GM18867 (cell line): ENCODE data around the gene HOXB3.

Source experiments
- ATAC-seq: cut with Tn5 transposase; IDR thresholded peaks from one replicate; pipeline ENCODE4 v1.9.1; 2021; ENCODE audit warnings: mild to moderate bottlenecking, moderate library complexity; ENCODE audit not compliant: unreplicated experiment

The HOXB3 gene

DNA sequence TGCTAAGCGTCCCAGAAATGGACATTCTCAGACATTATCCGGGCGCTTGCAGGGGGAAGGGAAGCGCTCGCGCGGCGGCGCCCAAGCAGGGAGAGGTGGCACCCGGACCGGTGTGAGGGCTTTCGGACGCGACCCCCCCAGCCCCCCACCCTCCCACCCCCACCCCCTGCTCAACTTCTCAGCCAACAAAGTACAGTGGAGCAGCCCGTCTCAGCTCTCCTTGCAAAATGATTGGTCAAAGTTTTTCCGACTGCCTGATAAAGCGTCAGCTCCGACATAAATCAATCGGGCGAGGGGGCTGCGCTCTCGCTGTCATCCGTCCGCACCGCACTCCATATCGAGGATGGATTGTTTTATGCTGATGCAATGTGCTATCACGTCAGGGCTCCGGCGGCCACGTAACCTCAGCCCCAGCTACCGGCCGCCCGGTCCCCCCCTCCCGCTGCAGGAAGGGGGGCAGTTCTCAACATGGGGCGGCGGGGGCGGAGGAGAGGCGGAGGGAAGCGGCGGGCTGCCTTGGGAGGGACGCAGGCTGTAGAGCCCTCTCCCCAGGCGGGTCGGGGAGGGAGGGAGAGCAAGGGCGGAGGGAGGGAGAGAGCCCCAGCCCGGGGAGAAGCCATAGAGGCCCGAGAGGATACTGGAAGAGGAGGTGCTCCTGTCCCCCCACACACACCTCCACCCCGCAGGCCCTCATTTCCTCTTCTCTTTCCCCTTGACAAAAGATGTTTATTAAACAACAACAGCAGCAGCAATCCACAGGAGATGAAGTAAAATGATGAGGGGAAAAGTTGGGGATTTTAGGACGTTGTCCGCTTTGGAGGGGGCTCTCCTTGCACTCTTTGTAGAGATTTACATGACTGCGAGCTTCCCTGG, 36.4 kb upstream of the HOXB3 start, which contains the start of gene HOXB9:
HOXB9 (minus strand) TSS at position 114 of the 873 bp plus-strand sequence; CDS start at position 25, 89 bp downstream.
- no peak for ATAC-seq

- peak; percentile 54 for ATAC-seq
Observed at GRCh38 chr17:48625495-48626244, 35.6 kb upstream of the HOXB3 start.

- ATAC-seq = no peak
Observed at GRCh38 chr17:48624544-48625494, 34.8 kb upstream of the HOXB3 start.

DNA sequence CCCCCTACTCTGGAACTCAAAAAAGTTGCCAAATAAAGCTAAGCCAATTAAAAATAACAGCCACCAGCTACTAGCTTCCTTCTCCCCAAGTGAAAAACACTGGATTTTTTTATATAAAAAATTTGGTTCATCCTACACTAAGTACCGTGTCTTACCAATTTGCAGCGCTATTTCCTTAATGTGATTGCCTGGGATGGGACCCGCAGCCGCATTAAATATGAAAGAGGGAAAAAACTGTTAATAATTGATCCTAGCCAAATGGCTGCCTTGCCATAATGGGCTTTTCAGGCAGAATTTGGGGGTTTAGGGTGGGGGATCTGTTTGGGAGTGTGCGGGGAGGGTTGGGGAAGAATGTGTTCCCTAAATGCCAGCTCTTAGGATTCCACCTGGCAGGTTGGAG, 34.1 kb upstream of the HOXB3 start:
- no peak for ATAC-seq

DNA sequence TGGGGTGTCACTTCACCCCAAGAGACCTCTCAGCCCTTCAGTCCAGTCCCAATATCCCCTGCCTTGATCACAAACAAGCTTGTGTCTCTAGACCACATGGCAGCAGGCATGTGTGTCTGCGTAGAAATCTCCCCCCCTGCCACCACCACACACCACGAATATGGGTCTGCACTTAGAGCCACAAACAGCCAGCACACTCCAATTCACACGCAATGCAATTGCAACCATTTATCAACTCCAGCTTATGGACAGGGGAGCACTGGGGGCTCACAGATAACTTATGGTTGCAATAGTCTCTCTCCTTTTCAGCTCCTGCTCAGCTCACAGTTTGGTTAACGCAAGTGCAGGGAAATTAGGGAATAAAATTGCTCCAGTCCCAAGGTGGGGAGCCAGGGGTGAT, 33.5 kb upstream of the HOXB3 start:
- ATAC-seq = no peak

DNA sequence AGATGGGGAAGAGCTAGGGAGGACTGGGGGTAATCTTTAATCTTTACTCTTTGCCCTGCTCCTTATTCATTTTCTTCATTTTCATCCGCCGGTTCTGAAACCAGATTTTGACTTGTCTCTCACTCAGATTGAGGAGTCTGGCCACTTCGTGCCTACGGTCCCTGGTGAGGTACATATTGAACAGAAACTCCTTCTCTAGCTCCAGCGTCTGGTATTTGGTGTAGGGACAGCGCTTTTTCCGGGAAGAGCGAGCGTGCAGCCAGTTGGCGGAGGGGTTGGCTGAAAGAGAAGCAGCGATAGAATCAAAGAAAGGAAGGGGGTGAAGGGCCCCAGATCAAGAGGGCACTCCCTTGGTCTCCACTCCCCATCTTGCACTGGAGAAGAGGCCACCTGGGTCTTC, 32.8 kb upstream of the HOXB3 start:
- no peak for ATAC-seq

- ATAC-seq = no peak
Observed at GRCh38 chr17:48621410-48622392, 31.7 kb upstream of the HOXB3 start.

DNA sequence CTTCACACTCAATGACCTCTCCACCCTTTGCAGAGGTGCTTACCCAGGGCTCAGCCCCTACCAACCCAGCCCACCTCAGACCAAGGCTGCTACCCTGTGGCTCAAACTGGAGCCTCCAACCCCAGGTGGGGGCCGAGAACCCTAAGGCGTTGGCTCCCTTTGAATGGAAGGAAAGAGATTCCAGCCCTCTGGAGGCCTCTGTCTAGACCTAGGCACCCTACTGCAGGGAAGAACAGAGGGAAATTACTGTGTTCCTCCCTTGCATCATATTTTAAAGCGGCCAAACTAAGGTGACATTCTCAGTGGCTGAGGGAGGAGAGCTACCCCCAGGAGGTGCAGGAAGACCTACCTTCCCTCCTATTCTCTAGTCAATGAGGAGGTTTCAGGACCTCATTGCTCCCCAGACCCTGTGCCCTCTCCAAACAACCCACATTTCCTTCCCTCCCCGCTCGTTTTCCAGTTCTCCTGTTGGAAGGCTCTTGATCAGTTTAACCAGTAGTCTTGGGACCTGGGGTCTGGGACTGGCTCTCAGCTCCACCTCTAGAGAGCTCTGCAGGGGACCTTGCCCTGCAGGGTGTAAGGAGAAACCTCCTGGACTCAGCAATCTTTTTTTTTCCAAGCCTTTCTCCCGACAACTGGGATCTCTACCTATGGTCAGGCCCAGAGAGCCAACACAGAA, 30.6 kb upstream of the HOXB3 start:
- no peak for ATAC-seq

DNA sequence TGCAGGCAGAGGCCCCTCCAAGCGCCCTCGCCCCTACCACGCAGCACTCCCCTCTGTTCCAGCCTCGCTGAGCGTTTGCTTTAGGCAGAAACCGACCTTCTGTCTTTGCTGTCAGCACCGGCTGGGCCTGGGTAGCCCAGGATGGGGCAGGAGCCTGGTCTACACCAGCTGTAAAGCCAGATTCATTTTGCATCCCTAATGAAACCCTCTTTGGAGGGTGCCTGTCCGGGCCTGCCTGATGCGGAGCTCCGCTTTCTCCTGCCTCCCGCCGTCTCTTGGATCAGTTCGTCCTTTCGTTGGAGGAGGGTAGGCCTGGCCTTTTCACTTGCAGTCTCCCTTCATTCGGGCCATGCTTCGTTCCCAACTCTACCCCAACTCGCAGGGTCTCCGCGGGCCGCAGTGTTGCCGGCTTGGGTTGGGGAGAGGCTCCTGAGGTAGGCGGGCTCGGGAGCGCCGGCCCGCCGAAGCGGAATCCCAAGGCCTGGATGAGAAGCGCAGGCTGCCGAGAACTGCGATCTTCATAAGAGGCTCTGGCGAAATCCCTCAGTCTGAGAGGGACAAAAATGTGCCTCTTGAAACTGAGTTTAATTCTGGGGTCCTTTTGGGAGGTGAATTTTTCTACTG, 29.9 kb upstream of the HOXB3 start:
- ATAC-seq = no peak

- no peak for ATAC-seq
Observed at GRCh38 chr17:48618256-48618896, 28.3 kb upstream of the HOXB3 start.

DNA sequence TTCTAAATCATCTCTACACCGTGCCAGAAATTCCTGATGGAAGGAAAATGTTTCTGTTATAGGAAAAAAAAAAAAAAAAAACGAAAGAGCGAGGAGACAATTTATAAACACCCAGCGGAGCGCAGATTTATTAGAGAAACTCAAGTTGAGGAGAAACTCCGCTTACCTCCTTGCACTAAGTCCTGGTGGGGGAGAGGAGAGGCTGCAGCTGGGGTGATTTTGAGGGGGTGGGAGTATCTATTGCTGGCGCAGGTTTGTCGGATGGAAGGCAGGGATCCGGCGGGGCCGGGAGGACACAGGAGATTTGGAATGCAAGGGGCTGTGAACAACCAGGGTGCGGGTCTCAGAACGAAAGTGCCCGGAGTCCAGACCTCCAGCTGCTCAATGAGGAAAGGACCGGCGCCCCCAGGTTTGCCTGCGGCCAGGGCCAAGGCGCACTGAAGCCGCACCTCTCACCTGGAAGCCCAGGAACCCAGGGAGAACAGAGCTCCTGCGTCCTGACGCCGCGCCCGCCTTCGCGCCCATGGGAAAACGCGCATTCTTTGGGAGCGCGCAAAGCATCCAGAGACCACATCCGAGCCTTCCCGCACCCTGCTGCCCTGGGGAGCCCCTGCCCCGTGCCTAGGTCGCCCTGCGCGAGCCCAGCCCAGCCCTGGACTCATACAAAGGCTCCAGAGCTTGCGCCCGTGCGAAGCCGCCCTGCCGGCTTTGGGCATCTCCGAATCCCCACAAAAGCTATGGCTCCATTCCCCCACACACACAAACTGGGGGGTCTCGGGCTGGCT, 27.6 kb upstream of the HOXB3 start:
- ATAC-seq = no peak

GRCh38 chr17:48616717-48617470, 26.9 kb upstream of the HOXB3 start:
- ATAC-seq = no peak

DNA sequence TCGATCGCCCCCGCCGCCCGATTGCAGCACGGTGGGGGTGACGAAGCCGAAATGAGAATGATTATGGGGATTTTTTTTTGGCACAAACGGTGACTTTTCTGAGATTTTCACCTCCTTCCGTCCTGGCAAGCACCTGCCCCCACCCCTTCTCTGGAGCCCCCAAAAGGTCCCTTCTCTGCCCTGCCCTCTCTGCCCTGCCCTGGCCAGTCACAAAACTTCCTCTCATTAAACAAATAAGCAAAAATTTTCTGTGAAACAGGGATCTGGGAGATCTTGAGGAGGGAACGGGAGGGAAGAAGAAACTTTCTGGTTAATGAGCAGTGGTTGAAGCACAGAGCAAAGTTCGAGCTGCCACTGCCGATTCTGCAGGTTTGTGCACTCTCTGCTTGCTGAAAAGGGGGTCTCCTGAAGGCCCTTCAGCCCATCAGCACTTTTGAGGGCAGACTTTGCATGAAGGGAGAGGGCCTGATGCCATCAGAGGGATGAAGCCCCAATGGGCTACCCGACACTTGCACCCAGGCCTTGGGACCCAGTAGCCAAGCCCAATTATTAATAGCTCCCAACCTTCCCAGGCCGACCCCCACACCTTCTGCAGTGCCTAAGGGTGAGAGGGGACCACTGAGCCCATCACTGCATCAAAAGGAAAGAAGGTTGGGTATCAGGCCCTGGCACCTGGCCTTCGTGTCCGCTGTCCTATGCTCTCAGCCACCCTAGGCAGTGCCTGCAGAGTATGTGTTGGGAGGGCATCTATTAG, 26.1 kb upstream of the HOXB3 start:
- ATAC-seq = no peak

GRCh38 chr17:48615047-48615962, 25.3 kb upstream of the HOXB3 start, which contains the start of gene HOXB8:
Gene HOXB8, minus strand, starts transcription at chr17:48615292. Its CDS starts 588 bp downstream, at chr17:48614704.
- no peak for ATAC-seq
